Stimulated activated CD4-positive, alpha-beta T cell treated with anti-CD3 and anti-CD28 coated beads, Interleukin-4, amount 100 ng/mL, for 48 hours (primary cell): Measurements from ENCODE around the gene ITGAV.
"Not testable (repeated sequence)": the region's sequence is repeated elsewhere in the genome, so short reads cannot be mapped to it uniquely, and the experiment has no call there.

Source experiments
- DNase-seq, 2 donors: peaks; one replicate each; pipeline ENCODE4 v3.0.0-alpha.2; 2020; ENCODE audit warnings: low read depth in 2 of 2

ITGAV gene

DNA sequence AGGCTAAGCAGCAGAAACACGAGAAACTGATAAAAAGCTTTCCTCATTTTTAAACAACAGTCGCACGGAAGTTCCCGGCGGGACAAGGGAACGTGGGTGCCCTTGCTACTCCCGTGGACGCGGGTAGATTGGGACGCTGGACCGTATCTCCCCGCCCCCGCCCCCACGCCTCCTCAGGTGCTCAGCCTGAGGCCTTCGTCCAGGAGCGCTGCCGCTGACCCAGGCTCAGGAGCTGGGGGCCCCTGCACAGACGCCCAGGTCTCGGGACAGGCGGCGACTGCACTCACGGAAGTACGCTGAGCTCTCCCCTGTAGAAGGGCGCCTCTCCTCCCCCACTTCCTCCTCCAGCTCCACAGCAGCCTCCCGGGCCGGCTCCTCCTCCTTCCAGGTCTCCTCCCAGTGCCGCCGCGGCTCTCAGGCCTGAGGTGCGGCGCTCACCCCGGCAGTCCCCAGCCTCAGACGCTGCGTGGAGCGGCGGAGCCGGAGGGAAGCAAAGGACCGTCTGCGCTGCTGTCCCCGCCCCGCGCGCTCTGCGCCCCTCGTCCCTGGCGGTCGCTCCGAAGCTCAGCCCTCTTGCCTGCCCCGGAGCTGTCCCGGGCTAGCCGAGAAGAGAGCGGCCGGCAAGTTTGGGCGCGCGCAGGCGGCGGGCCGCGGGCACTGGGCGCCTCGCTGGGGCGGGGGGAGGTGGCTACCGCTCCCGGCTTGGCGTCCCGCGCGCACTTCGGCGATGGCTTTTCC lies at the start of gene ITGAV:
ITGAV (plus strand) TSS at position 445 of the 738 bp plus-strand sequence; CDS start at position 728, 283 bp downstream.
- peak; percentile 79 to 86 for DNase-seq

DNA sequence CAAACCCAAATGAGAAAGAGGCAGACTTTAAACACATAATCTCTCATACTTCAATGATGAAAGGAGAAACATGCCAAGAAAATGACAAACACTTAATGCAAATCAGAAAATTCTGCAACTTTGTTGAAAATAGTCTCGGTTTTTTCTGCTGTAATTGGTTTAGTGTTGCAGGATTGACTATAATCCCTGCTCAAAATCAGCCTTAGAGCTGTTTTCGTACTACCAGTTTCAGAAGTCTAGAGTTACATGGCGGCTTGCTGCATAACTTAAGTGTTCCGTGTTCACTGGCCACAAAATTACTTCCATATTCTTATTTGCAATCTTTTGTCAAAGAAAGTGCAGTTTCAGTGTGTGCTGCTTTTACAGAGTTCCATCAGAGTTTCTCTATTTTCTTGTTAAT lies 48.9 kb upstream of the ITGAV start:
- DNase-seq = no peak

DNA sequence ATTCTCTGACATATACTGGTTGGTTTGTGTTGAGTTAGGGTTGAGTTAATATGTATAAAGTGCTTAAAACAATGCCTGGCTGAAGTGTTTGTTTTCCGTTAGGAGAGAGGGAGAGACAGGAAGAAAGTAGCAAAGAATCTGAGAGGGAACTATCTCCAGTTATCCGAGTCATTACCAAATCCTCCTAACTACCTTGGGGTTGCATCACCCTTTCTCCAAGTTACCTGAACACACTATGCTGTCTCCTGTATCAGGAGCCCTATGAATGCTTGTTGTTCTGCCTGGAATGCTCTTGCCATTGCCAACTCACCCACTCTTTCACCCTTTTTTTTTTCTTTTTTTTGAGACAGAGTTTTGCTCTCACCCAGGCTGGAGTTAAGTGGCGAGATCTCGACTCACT lies 47.9 kb upstream of the ITGAV start:
- no peak for DNase-seq

DNA sequence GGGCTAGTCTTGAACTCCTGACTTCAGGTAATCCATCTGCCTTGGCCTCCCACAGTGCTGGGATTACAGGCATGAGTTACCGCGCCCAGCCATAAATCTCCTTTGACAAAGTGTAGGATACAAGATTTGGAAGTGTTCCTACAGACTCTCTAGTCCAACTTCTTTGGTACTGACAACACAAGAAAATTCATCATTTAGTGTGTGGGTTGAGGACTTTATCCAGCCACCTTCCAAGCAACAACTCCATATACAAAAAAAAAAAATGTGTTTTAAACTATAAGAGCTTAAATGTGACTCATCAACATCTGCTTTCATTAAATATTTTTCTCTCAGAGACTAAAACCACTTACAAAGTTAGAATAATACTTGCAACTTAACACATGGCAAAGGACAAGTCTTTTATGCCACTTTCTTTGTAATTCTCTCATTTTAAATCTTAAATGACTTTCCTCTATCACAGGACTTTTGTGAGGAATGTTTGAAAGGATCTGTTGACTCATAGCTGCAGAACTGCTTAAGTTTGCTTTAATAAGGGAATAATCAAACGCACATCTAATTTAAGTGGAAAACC lies 46.2 kb upstream of the ITGAV start:
- DNase-seq = no peak

DNA sequence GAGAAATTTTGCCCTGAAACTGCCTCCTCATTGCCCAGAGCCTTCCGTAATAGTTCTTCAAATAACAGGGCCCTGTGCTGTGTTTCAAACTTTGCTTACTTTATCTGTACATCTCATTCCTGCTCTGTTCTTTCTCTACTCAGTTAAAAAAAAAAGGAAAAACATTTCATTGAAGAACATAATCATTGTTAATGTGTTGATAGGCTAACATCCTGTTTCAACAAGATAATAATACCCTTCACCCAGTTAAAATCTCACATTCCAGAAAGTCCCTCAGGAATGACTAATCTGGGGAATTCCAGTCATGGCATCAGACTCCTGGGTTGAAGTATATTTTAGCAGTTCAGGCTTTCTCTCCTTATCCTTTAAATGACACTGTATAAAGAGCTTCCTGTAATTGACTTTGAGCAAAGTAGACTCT lies 45.6 kb upstream of the ITGAV start:
- DNase-seq = no peak

DNA sequence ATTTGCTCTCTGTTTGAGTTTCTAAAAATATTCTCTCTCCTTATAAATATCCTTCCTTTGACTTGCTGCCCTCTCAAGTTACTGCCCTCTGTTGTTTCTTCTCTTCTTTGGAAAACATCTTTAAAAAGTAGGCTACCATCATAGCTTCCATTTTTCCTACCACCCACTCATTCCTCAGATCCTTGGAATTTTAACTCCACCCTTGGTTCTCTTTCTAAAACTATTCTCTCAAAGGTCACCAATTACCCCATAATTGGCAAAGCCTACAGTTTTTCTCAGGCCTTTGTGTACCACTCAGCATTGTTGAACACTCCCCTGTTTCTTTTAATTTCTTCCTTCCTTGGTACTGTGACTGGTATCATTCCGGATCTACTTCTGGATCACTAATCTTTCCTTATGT lies 43.0 kb upstream of the ITGAV start:
- DNase-seq = no peak

DNA sequence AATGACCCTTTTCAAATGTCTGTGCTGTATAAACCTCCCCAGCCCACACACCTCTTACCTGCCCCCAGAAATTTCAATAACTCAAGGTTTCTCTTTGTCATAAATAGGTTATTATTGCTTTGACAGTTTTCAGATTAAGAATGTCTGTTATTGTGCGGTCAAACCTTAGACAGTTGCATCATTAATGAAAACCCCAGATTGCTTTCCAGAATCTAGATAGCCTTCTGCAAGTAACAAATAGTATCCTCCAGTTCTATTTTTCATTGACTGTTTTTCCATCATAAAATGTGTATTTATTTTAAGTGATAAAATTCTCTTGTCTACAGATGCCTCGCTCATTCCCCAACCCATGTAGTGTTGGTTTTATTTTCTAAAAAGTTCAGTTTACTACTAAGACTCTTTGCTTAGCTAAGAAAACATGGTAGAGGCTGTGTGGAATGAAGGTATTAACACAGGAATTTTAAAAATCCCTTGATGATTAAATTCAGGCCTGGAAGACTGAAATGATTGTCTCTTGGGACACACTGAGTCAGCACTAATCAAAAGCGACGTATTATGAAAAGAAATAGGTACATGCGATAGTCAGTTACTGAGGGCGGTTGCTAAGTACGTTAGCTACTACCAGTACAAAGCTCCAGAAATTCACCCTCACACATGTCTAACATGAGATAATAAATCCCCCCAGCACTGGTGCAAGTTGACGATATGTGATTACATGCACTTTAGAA lies 38.4 kb upstream of the ITGAV start:
- DNase-seq = no peak

DNA sequence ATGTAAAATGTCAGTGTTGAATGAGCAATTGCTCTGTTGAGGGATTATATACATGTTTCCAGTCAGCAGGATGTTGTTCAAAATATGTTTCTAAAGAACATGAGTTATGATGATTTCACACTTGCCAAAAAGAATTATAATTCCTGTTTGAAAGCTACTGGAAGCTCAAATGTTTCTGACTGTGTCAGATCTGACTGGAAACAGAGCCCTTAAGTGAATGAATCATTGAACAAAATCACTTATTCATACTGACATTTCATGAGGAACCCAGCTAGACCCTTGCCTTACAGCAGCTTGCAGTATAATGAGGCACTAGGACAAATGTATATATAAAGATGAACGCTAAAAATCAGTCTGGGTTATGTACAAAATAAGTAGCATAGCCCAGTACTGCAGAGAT lies 35.4 kb upstream of the ITGAV start:
- no peak for DNase-seq

DNA sequence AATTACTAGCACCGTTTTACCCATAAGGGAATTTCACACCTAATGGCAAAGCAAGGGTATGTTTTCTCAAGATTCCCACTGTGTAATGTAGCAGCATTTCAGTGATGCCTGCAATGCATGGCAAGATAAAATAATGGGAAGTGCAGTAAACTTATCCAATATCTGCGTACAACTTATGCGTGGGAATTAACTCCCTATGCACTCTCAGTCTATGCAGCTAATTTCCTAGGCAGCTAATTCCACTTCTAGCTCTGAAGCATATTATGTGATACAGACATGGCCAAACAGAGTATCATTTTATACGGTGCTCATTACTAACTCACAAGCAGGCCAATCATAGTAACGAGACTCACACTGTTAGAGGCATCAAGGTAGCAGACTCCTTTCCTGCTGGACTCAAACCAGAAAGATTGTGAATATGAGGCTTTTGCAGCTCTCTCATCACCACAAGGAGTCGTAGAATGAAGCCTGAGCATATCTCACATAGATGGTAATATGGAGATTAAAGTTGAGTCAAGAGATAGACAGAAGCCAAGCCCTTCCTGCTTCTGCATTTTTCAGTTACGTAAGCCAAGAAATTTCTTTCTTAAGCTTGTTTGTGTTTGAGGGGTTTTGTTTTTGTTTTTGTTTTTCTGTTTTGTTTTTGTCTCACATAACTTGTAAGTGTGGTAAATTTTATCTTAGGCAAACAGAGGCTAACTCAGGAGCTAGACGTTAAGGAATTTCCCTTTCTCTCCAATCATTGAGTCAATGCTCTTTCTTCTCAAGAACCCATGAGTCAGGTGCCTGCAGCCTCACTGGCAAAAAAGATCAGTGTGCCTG lies 34.8 kb upstream of the ITGAV start:
- no peak for DNase-seq

DNA sequence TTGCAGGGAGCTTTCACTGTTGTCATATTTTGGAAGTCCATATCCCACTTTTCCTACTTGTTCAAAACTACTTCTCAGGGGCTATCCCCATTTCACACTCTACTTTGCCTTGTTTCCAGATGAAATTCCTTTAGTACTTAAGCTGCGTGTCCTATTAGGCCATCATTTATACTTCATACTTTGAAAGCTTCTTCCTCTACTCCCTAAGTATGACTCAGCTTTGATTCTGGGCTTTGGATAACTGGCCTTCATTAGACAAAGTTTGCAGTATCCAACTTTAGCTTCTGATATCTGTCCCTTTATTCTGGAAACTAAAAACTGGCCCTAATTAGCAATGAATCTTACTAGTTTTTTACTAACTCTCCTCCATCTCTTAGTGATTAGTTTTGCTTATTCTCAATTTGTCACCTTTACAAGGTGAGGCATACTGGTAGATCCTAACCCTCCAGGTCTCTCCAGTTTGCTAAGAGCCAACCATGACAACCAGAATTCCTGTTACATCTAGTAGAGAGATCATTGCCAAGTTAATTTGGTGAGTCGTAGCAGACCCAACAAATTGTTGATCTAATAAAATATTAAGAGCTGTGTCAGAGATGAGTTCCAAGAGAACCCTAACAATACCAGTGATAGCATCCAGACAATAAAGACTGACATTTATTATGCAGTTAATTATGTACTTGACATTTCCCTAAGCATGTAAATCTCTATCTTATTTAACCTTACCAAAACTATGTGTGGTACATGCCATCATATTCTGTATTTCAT lies 31.2 kb upstream of the ITGAV start:
- no peak for DNase-seq

DNA sequence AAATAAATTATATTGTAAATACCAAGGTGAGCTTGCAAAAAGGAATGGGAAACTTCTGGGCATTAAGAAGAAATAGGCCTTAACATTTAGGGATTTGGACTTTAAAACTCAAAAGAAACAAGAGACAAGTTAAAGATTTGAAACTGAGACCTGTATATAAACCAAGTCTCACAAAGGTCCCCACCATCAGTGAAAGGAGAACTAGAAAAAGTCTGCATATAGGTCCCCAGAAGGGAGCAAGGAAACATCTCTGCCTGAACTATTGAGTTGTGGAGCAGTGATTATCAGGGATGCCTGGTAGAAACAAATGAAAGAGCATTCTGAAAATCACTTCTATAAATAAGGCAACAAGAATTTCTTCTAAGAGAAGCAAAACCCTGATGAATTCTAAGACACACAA lies 30.5 kb upstream of the ITGAV start:
- DNase-seq = no peak

DNA sequence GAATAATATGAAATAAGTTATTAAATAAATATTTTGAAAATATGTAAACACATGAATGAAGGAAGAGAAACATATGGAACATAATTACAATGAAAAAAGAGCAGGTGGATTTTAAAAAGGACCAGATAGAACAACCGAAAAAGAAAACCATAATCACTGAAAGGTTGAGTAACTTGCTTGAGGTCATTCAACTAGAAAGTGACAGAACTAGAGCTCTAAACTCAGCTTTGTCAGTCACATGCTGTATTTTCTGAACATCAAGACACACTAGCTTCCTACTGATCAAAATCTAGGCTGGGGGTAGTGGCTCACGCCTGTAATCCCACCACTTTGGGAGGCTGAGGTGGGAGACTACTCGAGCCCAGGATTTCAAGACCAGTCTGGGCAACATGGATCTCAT lies 30.0 kb upstream of the ITGAV start:
- DNase-seq = no peak

DNA sequence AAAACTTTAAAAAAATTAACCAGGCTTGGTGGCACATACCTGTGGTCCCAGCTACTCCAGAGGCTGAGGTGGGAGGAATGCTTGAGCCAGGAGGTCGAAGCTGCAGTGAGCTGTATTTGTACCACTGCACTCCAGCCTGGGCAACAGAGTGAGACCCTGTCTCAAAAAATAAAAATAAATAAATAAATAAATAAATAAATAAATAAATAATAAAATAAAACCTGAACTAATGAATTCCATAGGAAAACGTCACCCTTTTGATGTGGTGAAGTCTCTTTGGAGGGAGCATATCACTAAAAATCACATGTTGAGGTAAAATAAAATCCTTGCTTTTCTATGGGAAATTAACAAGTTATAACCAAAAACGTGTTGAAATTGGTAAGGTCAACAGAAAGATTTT lies 29.6 kb upstream of the ITGAV start:
- DNase-seq = no peak

DNA sequence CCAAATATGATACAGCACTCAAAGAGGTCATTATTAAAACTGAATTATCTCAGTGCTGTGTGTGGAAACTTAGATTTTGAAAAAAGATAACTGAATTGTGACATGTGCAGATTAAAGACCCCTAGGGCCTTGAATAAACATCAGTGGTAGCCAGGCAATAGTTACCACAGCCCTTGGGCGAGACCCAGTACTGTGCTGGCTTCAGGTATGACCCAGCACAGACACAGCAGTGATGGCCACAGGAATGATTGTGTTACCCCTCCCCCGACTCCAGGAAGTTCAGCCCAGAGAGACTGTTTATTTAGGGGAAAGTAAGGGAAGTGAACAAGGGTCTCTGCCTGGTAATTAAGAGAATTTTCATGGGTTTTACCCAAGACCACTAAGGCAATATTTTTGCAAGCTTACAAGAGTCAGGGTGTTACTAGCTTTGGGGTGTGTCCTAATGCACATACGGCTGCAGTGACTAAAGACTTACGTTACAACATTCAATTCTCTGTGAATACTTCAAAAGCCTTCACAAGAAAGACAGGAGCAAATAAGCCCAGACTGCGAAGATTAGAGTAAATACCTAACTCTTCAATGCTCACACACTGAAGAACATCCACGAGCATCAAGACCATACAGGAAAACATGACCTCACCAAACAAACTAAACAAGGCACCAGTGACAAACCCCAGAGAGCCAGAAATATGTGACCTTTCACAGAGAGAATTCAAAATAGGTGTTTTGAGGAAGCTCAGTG lies 28.2 kb upstream of the ITGAV start:
- DNase-seq = no peak

DNA sequence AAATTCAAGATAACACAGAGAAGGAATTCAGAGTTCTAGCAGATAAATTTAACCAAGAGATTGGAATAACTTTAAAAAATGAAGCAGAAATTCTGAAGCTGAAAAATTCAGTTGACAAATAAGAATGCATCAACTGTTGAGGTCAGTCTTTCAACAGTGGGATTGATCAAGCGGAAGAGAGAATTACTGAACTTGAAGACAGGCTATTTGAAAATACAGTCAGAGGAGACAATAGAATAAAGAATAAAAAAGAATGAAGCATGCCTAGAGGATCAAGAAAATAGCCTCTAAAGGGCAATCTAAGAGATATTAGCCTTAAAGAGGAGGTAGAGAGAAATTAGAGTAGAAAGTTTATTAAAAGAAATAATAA lies 27.7 kb upstream of the ITGAV start:
- DNase-seq = no peak

DNA sequence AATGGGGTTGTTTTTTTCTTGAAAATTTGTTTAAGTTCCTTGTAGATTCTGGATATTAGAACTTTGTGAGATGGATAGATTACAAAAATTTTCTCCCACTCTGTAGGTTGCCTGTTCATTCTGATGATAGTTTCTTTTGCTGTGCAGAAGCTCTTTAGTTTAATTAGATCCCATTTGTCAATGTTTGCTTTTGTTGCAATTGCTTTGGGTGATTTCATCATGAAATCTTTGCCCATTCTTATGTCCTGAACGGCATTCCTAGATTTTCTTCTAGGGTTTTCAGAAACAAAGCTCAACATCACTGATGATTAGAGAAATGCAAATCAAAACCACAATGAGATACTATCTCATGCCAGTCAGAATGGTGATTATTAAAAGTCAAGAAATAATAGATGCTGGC lies 21.3 kb upstream of the ITGAV start:
- DNase-seq = not testable (repeated sequence)

DNA sequence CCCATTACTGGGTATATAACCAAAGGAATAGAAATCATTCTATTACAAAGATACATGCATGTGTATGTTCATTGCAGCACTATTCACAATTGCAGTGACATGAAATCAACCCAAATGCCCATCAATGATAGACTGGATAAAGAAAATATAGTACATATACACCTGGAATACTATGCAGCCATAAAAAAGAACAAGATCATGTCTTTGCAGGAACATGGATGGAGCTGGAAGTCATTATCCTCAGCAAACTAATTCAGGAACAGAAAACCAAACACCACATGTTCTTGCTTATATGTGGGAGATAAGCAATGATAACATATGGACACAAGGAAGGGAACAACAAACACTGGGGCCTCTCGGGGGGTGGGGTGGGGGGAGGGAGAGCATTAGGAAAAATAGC lies 20.7 kb upstream of the ITGAV start:
- not testable (repeated sequence) for DNase-seq

DNA sequence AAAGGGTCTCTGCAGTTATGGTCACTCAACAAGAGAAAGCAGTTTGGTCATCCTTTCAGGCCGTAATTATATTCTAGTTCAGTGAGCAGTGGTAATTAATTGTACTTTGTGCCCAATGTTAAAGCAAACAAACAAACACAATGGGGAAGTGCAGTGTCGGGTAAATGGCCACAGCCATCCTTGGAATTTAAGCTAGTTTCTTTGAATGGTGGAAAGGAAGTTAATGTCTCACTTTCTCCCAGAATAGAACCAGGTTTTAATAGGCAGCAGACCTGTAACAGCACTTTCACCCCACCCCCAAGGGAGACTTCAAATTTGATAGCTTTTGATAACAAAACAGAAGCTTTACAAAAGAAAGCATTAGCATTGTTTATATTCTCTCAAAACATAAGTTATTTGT lies 20.0 kb upstream of the ITGAV start:
- DNase-seq = no peak

DNA sequence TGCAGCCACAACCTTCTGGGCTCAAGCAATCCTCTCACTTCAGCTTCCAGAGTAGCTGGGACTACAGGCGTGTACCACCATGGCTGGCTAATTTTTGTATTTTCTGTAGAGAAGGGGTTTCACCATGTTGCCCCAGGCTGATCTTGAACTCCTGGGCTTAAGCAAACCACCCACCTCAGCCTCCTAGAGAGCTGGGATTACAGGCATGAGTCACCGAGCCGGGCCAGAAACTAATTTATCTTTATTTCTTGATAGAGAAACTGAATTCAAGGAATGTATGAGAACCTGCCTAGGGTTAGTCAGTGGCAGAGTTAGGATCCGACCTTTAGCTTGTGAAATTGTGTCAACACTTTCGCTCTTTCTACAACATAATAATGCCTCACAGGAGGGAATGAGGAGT lies 19.3 kb upstream of the ITGAV start:
- DNase-seq = no peak

DNA sequence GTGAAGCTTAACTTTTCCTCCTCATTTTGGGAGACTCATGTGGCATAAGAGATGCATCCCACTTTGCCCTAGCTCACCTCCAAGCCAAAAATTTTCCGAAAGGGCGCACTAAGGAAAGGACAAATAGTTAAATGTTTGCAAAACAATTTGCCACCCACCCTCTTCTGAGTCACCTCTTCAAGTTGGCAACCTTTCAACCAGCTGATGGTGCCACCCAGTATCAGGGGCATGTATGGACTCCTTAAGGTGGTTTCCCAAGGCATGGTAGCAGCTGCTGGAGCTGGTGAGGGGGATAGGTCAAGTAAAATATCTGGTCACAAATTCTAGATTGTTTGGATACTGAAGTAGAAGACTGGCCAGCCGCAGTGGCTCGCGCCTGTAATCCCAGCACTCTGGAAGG lies 17.2 kb upstream of the ITGAV start:
- DNase-seq = no peak

DNA sequence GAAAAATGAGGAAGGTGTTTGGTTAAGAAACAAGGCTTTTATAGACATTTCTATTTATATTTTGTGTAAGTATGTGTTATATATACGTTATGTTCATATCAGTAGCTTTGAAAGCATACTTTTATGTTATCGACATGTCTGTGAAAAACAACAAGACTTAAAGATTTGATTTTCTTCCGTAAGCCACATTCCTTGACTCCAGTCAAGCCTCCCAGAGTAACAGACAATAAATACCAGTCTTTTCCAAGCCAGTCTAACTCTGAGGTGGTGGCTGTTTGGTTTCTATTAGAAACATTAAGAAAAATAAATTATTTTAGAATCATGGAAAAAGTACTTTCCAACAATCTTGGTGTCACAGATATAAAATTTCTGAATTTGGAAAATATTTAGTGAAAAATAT lies 16.3 kb upstream of the ITGAV start:
- DNase-seq = no peak
